Stimulated activated naive CD8-positive, alpha-beta T cell treated with anti-CD3 and anti-CD28 coated beads, Interleukin-15, amount 100 ng/mL, for 72 hours (primary cell): ENCODE results near the gene ATP6V1G3.
"Not testable (repeated sequence)": the region's sequence is repeated elsewhere in the genome, so short reads cannot be mapped to it uniquely, and the experiment has no call there.

Experiments
- ATAC-seq: fragments of 150-1000 bp; cut with Tn5 transposase; 2 replicates; pipeline ENCODE4 v1.10.0; 2021; ENCODE audit warnings: mild to moderate bottlenecking, moderate library complexity
- DNase-seq, 2 donors: peaks; one replicate each; pipeline ENCODE4 v3.0.0; 2021 to 2022
- H3K27ac Mint-ChIP-seq, 2 donors: one replicate each; pipeline ENCODE4 v1.8.0; 2022; ENCODE audit warnings: mild to moderate bottlenecking in 2 of 2, mixed read lengths in 2 of 2, moderate library complexity in 2 of 2
- H3K27me3 Mint-ChIP-seq: one replicate; pipeline ENCODE4 v1.8.0; 2022; ENCODE audit warnings: mixed read lengths
- H3K4me1 Mint-ChIP-seq: one replicate; pipeline ENCODE4 v1.8.0; 2022; ENCODE audit warnings: mild to moderate bottlenecking, mixed read lengths
- H3K4me3 Mint-ChIP-seq, 2 donors: one replicate each; pipeline ENCODE4 v1.8.0; 2022; ENCODE audit warnings: mild to moderate bottlenecking in 2 of 2, mixed read lengths in 2 of 2, moderate library complexity in 1 of 2
- H3K9me3 Mint-ChIP-seq, 2 donors: one replicate each; pipeline ENCODE4 v1.8.0; 2022; ENCODE audit warnings: mixed read lengths in 2 of 2

Gene ATP6V1G3

DNA sequence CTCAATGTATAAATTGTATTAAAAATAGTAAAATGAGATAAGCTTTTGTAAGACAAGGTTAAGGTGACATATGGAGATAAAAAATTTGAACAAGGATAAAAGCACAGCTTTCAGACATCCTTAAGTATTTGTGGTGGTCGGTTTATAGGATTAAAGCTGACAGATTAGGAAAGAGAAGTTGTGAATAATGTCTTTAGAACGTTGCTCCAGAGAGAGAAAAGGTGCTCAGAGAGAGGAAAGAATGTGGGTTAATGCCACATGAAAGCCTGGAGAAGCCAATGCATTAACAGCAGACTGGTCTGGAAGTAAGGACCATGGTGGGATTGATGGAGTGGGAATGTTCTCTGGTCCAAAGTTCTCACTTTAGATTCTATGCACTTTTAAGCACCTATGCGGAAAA, 44.8 kb downstream of the ATP6V1G3 start:
- H3K9me3 Mint-ChIP-seq: peaks cover 5% of the 10 kb centered on the region in 2 donors
- H3K4me3 Mint-ChIP-seq: no peak overlapping the region
- peaks cover 11% of the 10 kb centered on the region for H3K4me1 Mint-ChIP-seq
- ATAC-seq: no peak
- no peak overlapping the region for H3K27ac Mint-ChIP-seq
- no peaks in the 10 kb centered on the region for H3K27me3 Mint-ChIP-seq
- no peak for DNase-seq

GRCh38 chr1:198494658-198495103, 45.8 kb downstream of the ATP6V1G3 start:
- Mint-ChIP-seq H3K4me3 (no peak overlapping the region), H3K27ac (no peak overlapping the region), H3K9me3 (no peaks in the 10 kb centered on the region), H3K4me1 (peaks cover 11% of the 10 kb centered on the region), H3K27me3 (no peaks in the 10 kb centered on the region)
- ATAC-seq (peak; percentile 18), DNase-seq (no peak)

DNA sequence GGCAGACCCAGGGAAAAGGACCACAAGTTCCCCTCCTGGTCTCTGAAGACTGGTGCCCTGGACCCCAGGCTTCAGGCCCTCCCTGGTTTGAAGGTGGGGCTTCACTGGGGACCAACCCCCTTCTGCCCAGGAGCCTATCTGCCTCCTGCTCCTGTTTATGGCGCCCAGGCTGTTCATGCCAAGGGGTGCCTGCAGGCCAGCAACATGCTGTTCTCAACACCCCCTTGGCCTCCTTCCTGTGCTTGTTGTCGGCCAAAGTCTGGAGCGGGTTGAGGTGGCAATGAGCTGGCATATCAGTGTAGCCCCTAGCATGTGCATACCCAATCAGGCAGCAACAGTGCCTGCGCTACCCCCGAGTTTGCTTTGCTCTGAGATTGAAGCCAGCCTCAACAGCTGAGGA, 46.3 kb downstream of the ATP6V1G3 start:
- H3K4me1 Mint-ChIP-seq: peaks cover 11% of the 10 kb centered on the region
- no peak overlapping the region for H3K4me3 Mint-ChIP-seq
- DNase-seq: no peak
- no peaks in the 10 kb centered on the region for H3K27me3 Mint-ChIP-seq
- H3K9me3 Mint-ChIP-seq: no peaks in the 10 kb centered on the region
- ATAC-seq: no peak
- peak overlapping the region in 1 of 2 donors; percentile 54 for H3K27ac Mint-ChIP-seq

DNA sequence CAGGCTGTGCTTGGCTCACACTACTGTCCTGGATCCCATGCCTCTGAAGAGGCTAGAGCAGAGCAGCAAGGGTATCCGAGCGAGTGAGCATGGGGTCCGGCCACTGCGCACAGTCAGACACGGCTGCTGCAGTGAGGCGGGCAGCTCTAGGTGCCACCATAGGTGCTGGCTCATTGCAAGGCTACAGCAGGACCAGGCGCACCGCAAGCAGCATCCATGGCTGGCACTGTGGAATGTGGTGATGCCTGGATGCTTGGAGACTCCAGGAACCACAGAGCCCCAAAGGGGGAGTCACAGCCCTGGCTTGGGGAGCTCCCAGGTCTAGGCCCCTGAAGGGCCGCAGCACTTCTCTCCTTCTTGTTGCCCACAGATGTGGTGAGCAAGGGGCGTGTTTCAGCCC, 47.2 kb downstream of the ATP6V1G3 start:
- H3K4me1 Mint-ChIP-seq: peaks cover 11% of the 10 kb centered on the region
- H3K27ac Mint-ChIP-seq: peak overlapping the region in 1 of 2 donors; percentile 50
- ATAC-seq: no peak
- DNase-seq: no peak
- H3K9me3 Mint-ChIP-seq: no peaks in the 10 kb centered on the region
- H3K4me3 Mint-ChIP-seq: no peak overlapping the region
- no peaks in the 10 kb centered on the region for H3K27me3 Mint-ChIP-seq

- Mint-ChIP-seq H3K4me3 (no peak overlapping the region), H3K27ac (no peak overlapping the region), H3K27me3 (no peaks in the 10 kb centered on the region), H3K9me3 (no peaks in the 10 kb centered on the region), H3K4me1 (peaks cover 10% of the 10 kb centered on the region)
- no peak for DNase-seq
- ATAC-seq: no peak
These were observed 47.6 kb downstream of the ATP6V1G3 start for GRCh38 chr1:198492872-198493271.

- H3K27ac Mint-ChIP-seq: no peak overlapping the region
- no peaks in the 10 kb centered on the region for H3K9me3 Mint-ChIP-seq
- H3K27me3 Mint-ChIP-seq: no peaks in the 10 kb centered on the region
- ATAC-seq: no peak
- no peak overlapping the region for H3K4me3 Mint-ChIP-seq
- H3K4me1 Mint-ChIP-seq: no peaks in the 10 kb centered on the region
- DNase-seq: no peak
These were observed 48.9 kb downstream of the ATP6V1G3 start for GRCh38 chr1:198491596-198491995.

- ATAC-seq: no peak
- H3K27ac Mint-ChIP-seq: no peak overlapping the region
- no peaks in the 10 kb centered on the region for H3K4me1 Mint-ChIP-seq
- DNase-seq: no peak
- no peaks in the 10 kb centered on the region for H3K9me3 Mint-ChIP-seq
- H3K4me3 Mint-ChIP-seq: no peak overlapping the region
- no peaks in the 10 kb centered on the region for H3K27me3 Mint-ChIP-seq
These were observed 49.5 kb downstream of the ATP6V1G3 start for GRCh38 chr1:198491028-198491427.

GRCh38 chr1:198490224-198490623, 50.3 kb downstream of the ATP6V1G3 start:
- Mint-ChIP-seq H3K27ac (no peak overlapping the region), H3K4me3 (no peak overlapping the region), H3K4me1 (no peaks in the 10 kb centered on the region), H3K27me3 (no peaks in the 10 kb centered on the region), H3K9me3 (no peaks in the 10 kb centered on the region)
- DNase-seq: no peak
- ATAC-seq: no peak

GRCh38 chr1:198486903-198487302, 53.6 kb downstream of the ATP6V1G3 start:
- no peak overlapping the region for H3K4me3 Mint-ChIP-seq
- no peaks in the 10 kb centered on the region for H3K27me3 Mint-ChIP-seq
- no peaks in the 10 kb centered on the region for H3K9me3 Mint-ChIP-seq
- no peak overlapping the region for H3K27ac Mint-ChIP-seq
- DNase-seq: no peak
- ATAC-seq: no peak
- H3K4me1 Mint-ChIP-seq: no peaks in the 10 kb centered on the region

DNA sequence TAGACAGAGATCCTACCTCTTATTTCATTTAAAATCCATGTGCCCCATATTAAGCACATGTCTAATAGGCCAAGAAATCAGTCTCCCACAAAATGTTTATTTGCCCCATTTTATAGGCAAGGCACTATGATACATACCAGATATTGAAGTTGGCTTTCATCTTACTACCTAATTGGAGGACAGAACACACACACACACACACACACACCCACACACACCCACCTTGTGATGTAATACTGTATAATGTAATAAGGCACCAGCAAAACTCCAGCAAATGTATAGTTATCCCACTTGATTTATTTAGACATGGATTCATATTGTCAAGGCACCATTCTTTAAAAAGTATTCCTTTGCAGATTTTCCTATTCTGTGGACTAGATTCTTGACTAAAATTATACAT, 56.8 kb downstream of the ATP6V1G3 start:
- DNase-seq: no peak
- Mint-ChIP-seq H3K4me3 (no peak overlapping the region), H3K9me3 (no peaks in the 10 kb centered on the region), H3K4me1 (no peaks in the 10 kb centered on the region), H3K27me3 (no peaks in the 10 kb centered on the region), H3K27ac (no peak overlapping the region)
- ATAC-seq: no peak

DNA sequence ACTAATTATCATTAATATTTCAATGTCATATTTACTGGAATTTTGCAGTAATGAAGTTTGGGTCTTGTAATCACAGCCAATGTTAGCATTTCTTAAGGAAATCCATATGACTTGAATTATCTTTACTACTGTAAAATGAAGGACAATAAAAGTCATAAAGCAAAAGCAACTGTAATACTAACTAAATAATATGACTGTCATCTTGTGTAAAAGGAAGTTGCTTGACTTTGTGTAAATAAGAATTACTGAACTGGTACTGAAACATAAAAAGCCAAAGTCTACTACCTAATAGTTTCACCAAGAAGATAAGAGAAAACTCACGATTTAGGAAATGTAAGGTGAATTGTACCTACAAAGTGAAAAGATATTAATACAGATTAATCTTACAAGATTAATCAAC, 57.5 kb downstream of the ATP6V1G3 start:
- Mint-ChIP-seq H3K9me3 (no peaks in the 10 kb centered on the region), H3K27ac (no peak overlapping the region), H3K27me3 (no peaks in the 10 kb centered on the region), H3K4me1 (no peaks in the 10 kb centered on the region), H3K4me3 (no peak overlapping the region)
- ATAC-seq (no peak), DNase-seq (no peak)

DNA sequence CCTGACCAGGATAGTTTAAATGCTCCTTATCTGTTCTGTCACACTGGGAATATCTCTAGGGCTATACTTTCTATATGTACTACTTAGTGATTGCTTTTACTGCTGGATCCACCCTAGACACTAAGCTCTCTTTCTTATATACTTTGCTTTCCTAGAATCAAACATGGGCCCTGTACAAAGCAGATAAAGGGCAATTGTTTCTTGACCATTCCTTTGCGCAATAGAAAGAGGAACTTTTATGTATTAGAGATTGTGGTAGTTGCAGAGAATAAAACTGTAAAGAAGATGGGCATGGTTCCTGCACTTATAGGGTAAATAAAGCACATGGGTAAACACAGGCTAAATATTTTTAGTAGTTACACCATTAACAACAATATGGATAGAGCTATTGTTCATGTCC, 58.8 kb downstream of the ATP6V1G3 start:
- Mint-ChIP-seq H3K4me3 (no peak overlapping the region), H3K4me1 (no peaks in the 10 kb centered on the region), H3K27ac (no peak overlapping the region), H3K9me3 (peaks cover 2 to 3% of the 10 kb centered on the region in 2 donors), H3K27me3 (no peaks in the 10 kb centered on the region)
- DNase-seq (no peak), ATAC-seq (no peak)

DNA sequence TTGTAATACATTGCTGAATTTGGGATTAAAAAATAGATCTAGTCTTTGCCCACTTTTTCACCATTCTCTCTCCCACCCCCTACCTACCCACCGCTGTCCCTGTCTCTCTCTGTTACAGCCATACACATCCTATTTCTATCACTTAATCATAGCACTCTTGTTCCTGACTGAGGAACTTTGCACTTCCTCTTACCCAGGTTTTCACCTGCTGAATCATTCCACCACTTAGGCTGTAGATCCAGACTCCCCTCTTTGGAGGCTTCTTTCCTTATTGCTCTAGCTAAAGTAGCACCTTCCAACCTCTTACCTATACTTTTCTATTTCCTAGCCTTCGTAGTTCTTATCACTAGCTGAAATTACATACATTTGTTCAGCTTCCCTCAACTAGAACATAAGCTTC, 59.6 kb downstream of the ATP6V1G3 start:
- Mint-ChIP-seq H3K27ac (no peak overlapping the region), H3K9me3 (peaks cover 7 to 8% of the 10 kb centered on the region in 2 donors), H3K27me3 (no peaks in the 10 kb centered on the region), H3K4me3 (no peak overlapping the region), H3K4me1 (no peaks in the 10 kb centered on the region)
- no peak for ATAC-seq
- no peak for DNase-seq

- H3K4me1 Mint-ChIP-seq, ATAC-seq, H3K27me3 Mint-ChIP-seq, H3K4me3 Mint-ChIP-seq, H3K27ac Mint-ChIP-seq, DNase-seq: not testable (repeated sequence)
- H3K9me3 Mint-ChIP-seq: peaks cover 13 to 22% of the 10 kb centered on the region in 2 donors
These were observed 63.1 kb downstream of the ATP6V1G3 start for GRCh38 chr1:198477354-198477753.
